HepG2 (cell line): ENCODE measurements around the gene TAMALIN. TPM values are rescaled to one million over a fixed set of nuclear protein-coding genes. Genes with fewer than 3 reads are reported as not detected.

Source experiments
- CENPT ChIP-seq: sonication (generic); formaldehyde crosslinking; IDR thresholded peaks from 2 replicates; pipeline ENCODE4 v1.8.0; 2022; ENCODE audit warnings: low read depth, mild to moderate bottlenecking, moderate library complexity, missing genetic modification reagents
- CHCHD3 ChIP-seq: sonication (generic); formaldehyde crosslinking; IDR thresholded peaks from 2 replicates; pipeline ENCODE4 v1.8.0; 2022; ENCODE audit warnings: mild to moderate bottlenecking, missing genetic modification reagents, moderate library complexity
- FOXO4 ChIP-seq: sonication (generic); formaldehyde crosslinking; conservative IDR thresholded peaks from 2 replicates; pipeline ENCODE4 v1.8.1; 2023; ENCODE audit warnings: missing genetic modification reagents
- GFI1 ChIP-seq: sonication (generic); formaldehyde crosslinking; IDR thresholded peaks from 2 replicates; pipeline ENCODE4 v1.5.0; 2020; ENCODE audit warnings: missing genetic modification reagents, mild to moderate bottlenecking, borderline replicate concordance
- HCFC1 ChIP-seq: fragments of 150-350 bp; IDR thresholded peaks from 2 replicates; pipeline ENCODE4 v1.6.1; 2014; ENCODE audit warnings: low read depth, low read length
- KLF16 ChIP-seq, 2 experiments: sonication (generic) in 1 of 2; formaldehyde crosslinking in 1 of 2; IDR thresholded peaks; 2 replicates each; pipeline versions ENCODE4 v1.6.1 to v1.8.0; 2016 to 2023; ENCODE audit warnings: missing genetic modification reagents in 2 of 2, missing compliant biosample characterization in 1 of 2
- NCOR1 ChIP-seq: fragments of 200-600 bp; sonication (generic); IDR thresholded peaks from 2 replicates; pipeline ENCODE4 v1.7.0; 2017; ENCODE audit warnings: antibody characterized with exemption, low read length, borderline replicate concordance
- SKI ChIP-seq: fragments of 450-650 bp; IDR thresholded peaks from one replicate; pipeline ENCODE4 v1.6.1; 2018; ENCODE audit warnings: mild to moderate bottlenecking; ENCODE audit not compliant: partially characterized antibody
- SMARCC2 ChIP-seq: fragments of 450-650 bp; IDR thresholded peaks from 2 replicates; pipeline ENCODE4 v1.6.1; 2017; ENCODE audit warnings: antibody characterized with exemption, mild to moderate bottlenecking
- THYN1 ChIP-seq: sonication (generic); formaldehyde crosslinking; IDR thresholded peaks from 2 replicates; pipeline ENCODE4 v1.8.1; 2023; ENCODE audit warnings: low read depth, mild to moderate bottlenecking, moderate library complexity, missing genetic modification reagents, borderline replicate concordance
- ZBTB21 ChIP-seq: sonication (generic); formaldehyde crosslinking; IDR thresholded peaks from 2 replicates; pipeline ENCODE4 v1.4.0; 2020; ENCODE audit warnings: missing genetic modification reagents
- ZFX ChIP-seq: sonication (generic); formaldehyde crosslinking; IDR thresholded peaks from 2 replicates; pipeline ENCODE4 v1.4.0; 2020; ENCODE audit warnings: mild to moderate bottlenecking, low read depth, missing genetic modification reagents, moderate library complexity
- ZMAT3 ChIP-seq: sonication (generic); formaldehyde crosslinking; conservative IDR thresholded peaks from 2 replicates; pipeline ENCODE4 v1.7.0; 2021; ENCODE audit warnings: missing genetic modification reagents
- ZNF30 ChIP-seq: sonication (generic); formaldehyde crosslinking; IDR thresholded peaks from 2 replicates; pipeline ENCODE4 v1.5.0; 2020; ENCODE audit warnings: mild to moderate bottlenecking, missing genetic modification reagents
- ZNF350 ChIP-seq: sonication (generic); formaldehyde crosslinking; IDR thresholded peaks from 2 replicates; pipeline ENCODE4 v1.4.0; 2020; ENCODE audit warnings: mild to moderate bottlenecking, low read depth, missing genetic modification reagents, borderline replicate concordance
- ZNF543 ChIP-seq: sonication (generic); formaldehyde crosslinking; IDR thresholded peaks from 2 replicates; pipeline ENCODE4 v1.4.0; 2020; ENCODE audit warnings: mild to moderate bottlenecking, missing genetic modification reagents
- ZNF546 ChIP-seq: sonication (generic); formaldehyde crosslinking; conservative IDR thresholded peaks from 2 replicates; pipeline ENCODE4 v1.8.1; 2023; ENCODE audit warnings: mild to moderate bottlenecking, missing genetic modification reagents
- ZNF607 ChIP-seq: sonication (generic); formaldehyde crosslinking; IDR thresholded peaks from 2 replicates; pipeline ENCODE4 v1.5.1; 2020; ENCODE audit warnings: missing genetic modification reagents, mild to moderate bottlenecking, borderline replicate concordance
- ZNF792 ChIP-seq: IDR thresholded peaks from 2 replicates; pipeline ENCODE4 v1.6.1; 2016
- polyA plus RNA-seq, 8 experiments: library from polyadenylated mRNA; depleted of rRNA in 3 of 8; stranded (reverse) in 7 of 8; unstranded in 1 of 8; fragments of >200 nt; fragmentation: Illumina TruSeq in 4 of 8; extraction: Trizol in 4 of 8; gene quantifications; 2 replicates each; pipeline versions ENCODE4 v1.2.1 to v1.2.3, GENCODE V29; 2011 to 2016; ENCODE audit warnings: low read depth in 4 of 8, missing spikeins in 1 of 8, mixed read lengths in 1 of 8; ENCODE audit not compliant: insufficient read depth in 1 of 8
- total RNA-seq, 5 experiments: library from RNA; depleted of rRNA; stranded (reverse); fragments of >200 nt; fragmentation: Illumina TruSeq; extraction: Trizol; gene quantifications; 2 replicates each; pipeline ENCODE4 v1.2.3, GENCODE V29; 2016; ENCODE audit warnings: low read depth in 1 of 5
- TF ChIP-seq, protein P1 (sequence below): sonication (generic); formaldehyde crosslinking; IDR thresholded peaks from 2 replicates; pipeline ENCODE4 v1.5.0; 2020; ENCODE audit warnings: missing genetic modification reagents, mild to moderate bottlenecking, borderline replicate concordance
- TF ChIP-seq, protein P2 (sequence below): sonication (generic); formaldehyde crosslinking; IDR thresholded peaks from 2 replicates; pipeline ENCODE4 v1.8.0; 2022; ENCODE audit warnings: mild to moderate bottlenecking, missing genetic modification reagents
- TF ChIP-seq, protein P3 (sequence below), 2 experiments: fragments of 450-650 bp in 1 of 2; sonication (generic) in 1 of 2; formaldehyde crosslinking; IDR thresholded peaks; 2 replicates each; pipeline versions ENCODE4 v1.5.0 to v1.8.0; 2020 to 2022; ENCODE audit warnings: mild to moderate bottlenecking in 1 of 2, missing genetic modification reagents in 1 of 2
- TF ChIP-seq, protein P4 (sequence below): sonication (generic); formaldehyde crosslinking; IDR thresholded peaks from 2 replicates; pipeline ENCODE4 v1.4.0; 2020; ENCODE audit warnings: missing genetic modification reagents

Gene TAMALIN
- total and polyA plus RNA-seq, 2 of the 13 experiments (the other 11 are each of a cell fraction or from before 2014, with no cell fraction given): 2.9 to 10.9 TPM

DNA sequence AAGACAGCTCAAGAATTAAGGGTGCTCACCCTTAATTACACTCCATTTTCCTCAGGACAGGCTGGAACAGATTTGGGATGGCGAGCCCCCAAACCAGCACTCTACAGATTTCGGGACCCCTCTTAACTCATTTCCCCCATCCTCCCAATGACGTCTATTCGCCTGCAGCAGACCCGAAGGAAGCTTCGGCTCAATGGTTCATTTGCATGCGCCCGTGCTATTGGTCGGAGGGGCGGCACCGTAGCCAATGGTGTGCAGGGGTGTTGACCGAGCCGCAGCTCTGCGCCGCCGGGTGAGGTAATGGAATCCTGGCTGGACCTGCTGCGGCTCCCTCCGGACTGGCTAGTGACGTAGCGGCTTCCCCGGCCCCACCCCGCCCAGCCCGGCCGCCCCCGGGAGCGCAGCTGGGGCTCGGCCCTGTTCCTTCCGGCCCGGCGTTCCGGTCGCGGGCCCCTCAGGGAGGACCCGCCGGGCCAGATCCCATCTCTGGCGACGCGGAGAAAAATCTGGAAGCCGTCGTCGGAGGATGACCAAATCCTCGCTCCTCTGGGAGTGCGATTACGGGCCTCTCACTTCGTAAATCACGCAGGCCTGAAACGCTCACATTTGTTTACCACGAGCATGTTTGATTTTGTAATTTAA lies 26.2 kb downstream of the TAMALIN start (continued):
- TF ChIP-seq, protein P1, sequence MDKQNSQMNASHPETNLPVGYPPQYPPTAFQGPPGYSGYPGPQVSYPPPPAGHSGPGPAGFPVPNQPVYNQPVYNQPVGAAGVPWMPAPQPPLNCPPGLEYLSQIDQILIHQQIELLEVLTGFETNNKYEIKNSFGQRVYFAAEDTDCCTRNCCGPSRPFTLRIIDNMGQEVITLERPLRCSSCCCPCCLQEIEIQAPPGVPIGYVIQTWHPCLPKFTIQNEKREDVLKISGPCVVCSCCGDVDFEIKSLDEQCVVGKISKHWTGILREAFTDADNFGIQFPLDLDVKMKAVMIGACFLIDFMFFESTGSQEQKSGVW (CRISPR knock-in tag): no peak
- no peak for TF ChIP-seq FOXO4 (CRISPR knock-in tag)
- TF ChIP-seq ZMAT3 (CRISPR knock-in tag): peak; percentile 41; the same call in 1 of the 2 replicates
- TF ChIP-seq ZBTB21 (CRISPR knock-in tag): peak; percentile 43; the same call in 1 of the 2 replicates
- no peak for TF ChIP-seq CENPT
- TF ChIP-seq, protein P2, sequence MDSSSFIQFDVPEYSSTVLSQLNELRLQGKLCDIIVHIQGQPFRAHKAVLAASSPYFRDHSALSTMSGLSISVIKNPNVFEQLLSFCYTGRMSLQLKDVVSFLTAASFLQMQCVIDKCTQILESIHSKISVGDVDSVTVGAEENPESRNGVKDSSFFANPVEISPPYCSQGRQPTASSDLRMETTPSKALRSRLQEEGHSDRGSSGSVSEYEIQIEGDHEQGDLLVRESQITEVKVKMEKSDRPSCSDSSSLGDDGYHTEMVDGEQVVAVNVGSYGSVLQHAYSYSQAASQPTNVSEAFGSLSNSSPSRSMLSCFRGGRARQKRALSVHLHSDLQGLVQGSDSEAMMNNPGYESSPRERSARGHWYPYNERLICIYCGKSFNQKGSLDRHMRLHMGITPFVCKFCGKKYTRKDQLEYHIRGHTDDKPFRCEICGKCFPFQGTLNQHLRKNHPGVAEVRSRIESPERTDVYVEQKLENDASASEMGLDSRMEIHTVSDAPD (CRISPR knock-in tag): no peak
- no peak for TF ChIP-seq ZNF607 (CRISPR knock-in tag)
- TF ChIP-seq THYN1 (CRISPR knock-in tag): no peak
- no peak for TF ChIP-seq SKI
- TF ChIP-seq, protein P3, sequence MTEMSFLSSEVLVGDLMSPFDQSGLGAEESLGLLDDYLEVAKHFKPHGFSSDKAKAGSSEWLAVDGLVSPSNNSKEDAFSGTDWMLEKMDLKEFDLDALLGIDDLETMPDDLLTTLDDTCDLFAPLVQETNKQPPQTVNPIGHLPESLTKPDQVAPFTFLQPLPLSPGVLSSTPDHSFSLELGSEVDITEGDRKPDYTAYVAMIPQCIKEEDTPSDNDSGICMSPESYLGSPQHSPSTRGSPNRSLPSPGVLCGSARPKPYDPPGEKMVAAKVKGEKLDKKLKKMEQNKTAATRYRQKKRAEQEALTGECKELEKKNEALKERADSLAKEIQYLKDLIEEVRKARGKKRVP (CRISPR knock-in tag; IDR thresholded peaks at IDR 0.05): no peak
- TF ChIP-seq ZNF30 (CRISPR knock-in tag): no peak
- TF ChIP-seq SMARCC2: no peak
- TF ChIP-seq GFI1: no peak
- peak; percentile 64 for TF ChIP-seq ZFX (CRISPR knock-in tag)
- no peak for TF ChIP-seq ZNF792 (CRISPR knock-in tag)
- peak; percentile 64; the same call in 1 of the 2 replicates for TF ChIP-seq ZNF543 (CRISPR knock-in tag)
- no peak for TF ChIP-seq NCOR1
- TF ChIP-seq, protein P4, sequence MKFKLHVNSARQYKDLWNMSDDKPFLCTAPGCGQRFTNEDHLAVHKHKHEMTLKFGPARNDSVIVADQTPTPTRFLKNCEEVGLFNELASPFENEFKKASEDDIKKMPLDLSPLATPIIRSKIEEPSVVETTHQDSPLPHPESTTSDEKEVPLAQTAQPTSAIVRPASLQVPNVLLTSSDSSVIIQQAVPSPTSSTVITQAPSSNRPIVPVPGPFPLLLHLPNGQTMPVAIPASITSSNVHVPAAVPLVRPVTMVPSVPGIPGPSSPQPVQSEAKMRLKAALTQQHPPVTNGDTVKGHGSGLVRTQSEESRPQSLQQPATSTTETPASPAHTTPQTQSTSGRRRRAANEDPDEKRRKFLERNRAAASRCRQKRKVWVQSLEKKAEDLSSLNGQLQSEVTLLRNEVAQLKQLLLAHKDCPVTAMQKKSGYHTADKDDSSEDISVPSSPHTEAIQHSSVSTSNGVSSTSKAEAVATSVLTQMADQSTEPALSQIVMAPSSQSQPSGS (CRISPR knock-in tag): peak; percentile 83; the same call in 1 of the 2 replicates
- no peak for TF ChIP-seq ZNF546 (CRISPR knock-in tag)
- TF ChIP-seq CHCHD3 (CRISPR knock-in tag): no peak
- no peak for TF ChIP-seq HCFC1
- no peak; a peak in 1 of 4 replicates for TF ChIP-seq KLF16 (CRISPR knock-in tag; IDR thresholded peaks at IDR 0.05)
- TF ChIP-seq ZNF350: no peak
